Ishikawa (cell line): ENCODE measurements around the gene CHTF18.

Experiments
- CEBPB ChIP-seq: IDR thresholded peaks from 2 replicates; pipeline ENCODE4 v1.6.1; 2012
- CREB1 ChIP-seq: IDR thresholded peaks from 2 replicates; pipeline ENCODE4 v1.6.1; 2012; ENCODE audit warnings: low read depth
- EGR1 ChIP-seq: IDR thresholded peaks from 2 replicates; pipeline ENCODE4 v1.6.1; 2012
- EP300 ChIP-seq: IDR thresholded peaks from 2 replicates; pipeline ENCODE4 v1.6.1; 2012; ENCODE audit warnings: borderline replicate concordance
- FOXM1 ChIP-seq: IDR thresholded peaks from 2 replicates; pipeline ENCODE4 v1.6.1; 2012; ENCODE audit warnings: low read depth, borderline replicate concordance
- MAX ChIP-seq: IDR thresholded peaks from 2 replicates; pipeline ENCODE4 v1.6.1; 2012
- NFIC ChIP-seq: IDR thresholded peaks from 2 replicates; pipeline ENCODE4 v1.6.1; 2012
- RAD21 ChIP-seq: IDR thresholded peaks from 2 replicates; pipeline ENCODE4 v1.6.1; 2012; ENCODE audit warnings: low read depth
- REST ChIP-seq: IDR thresholded peaks from 2 replicates; pipeline ENCODE4 v1.6.1; 2012; ENCODE audit warnings: low read depth, mild to moderate bottlenecking
- TAF1 ChIP-seq: IDR thresholded peaks from 2 replicates; pipeline ENCODE4 v1.6.1; 2012; ENCODE audit warnings: low read depth, mild to moderate bottlenecking
- TCF12 ChIP-seq: IDR thresholded peaks from 2 replicates; pipeline ENCODE4 v1.6.1; 2012; ENCODE audit warnings: low read depth
- TEAD4 ChIP-seq: IDR thresholded peaks from 2 replicates; pipeline ENCODE4 v1.6.1; 2012
- YY1 ChIP-seq: IDR thresholded peaks from 2 replicates; pipeline ENCODE4 v1.6.1; 2012; ENCODE audit warnings: low read depth
- ZBTB7A ChIP-seq: IDR thresholded peaks from 2 replicates; pipeline ENCODE4 v1.6.1; 2012; ENCODE audit warnings: low read depth
- TF ChIP-seq, protein P1 (sequence below): IDR thresholded peaks from 2 replicates; pipeline ENCODE4 v1.6.1; 2012

The CHTF18 gene

DNA sequence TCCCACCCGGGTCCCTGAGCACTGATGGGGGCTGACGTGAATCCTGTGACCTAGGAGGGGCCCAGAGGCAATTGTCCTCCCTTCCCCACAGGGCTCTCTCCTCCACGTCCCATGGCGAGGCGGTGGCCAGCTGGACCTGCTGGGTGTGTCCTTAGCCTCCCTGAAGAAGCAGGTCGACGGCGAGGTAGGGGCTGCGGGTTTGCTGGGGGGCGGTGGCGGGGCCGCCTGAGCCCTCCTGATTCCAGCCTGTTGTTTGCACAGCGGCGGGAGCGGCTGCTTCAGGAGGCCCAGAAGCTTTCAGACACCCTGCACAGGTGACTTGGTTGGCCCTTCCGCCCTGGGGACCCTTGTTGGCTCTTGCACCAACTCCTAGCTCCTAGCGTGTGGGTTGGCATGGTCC lies 1.7 kb downstream of the CHTF18 start:
- TF ChIP-seq FOXM1 (no peak), EP300 (no peak), MAX (no peak), EGR1 (no peak), CEBPB (no peak), REST (no peak), TAF1 (no peak), CREB1 (no peak), TCF12 (no peak), ZBTB7A (no peak), RAD21 (no peak), NFIC (no peak), TEAD4 (no peak), YY1 (no peak)
- TF ChIP-seq, protein P1, sequence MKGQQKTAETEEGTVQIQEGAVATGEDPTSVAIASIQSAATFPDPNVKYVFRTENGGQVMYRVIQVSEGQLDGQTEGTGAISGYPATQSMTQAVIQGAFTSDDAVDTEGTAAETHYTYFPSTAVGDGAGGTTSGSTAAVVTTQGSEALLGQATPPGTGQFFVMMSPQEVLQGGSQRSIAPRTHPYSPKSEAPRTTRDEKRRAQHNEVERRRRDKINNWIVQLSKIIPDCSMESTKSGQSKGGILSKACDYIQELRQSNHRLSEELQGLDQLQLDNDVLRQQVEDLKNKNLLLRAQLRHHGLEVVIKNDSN = no peak

DNA sequence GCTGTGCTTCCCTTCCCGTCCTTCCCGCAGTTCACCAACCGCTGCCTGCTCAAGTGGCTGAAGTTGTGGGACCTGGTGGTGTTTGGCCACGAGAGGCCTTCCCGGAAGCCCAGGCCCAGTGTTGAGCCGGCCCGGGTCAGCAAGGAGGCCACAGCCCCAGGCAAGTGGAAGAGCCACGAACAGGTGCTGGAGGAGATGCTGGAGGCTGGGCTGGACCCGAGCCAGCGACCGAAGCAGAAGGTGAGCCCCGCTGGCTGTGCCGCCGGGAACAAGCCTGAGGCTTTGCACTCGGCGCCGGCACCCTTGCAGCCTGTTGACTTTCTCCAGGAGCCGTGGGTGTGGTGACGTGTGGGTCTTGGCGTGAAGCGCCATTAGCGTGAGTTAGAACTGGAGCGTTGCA lies 2.7 kb downstream of the CHTF18 start:
- TF ChIP-seq MAX = no peak
- TF ChIP-seq TAF1 = no peak
- TF ChIP-seq TCF12 = no peak
- no peak for TF ChIP-seq ZBTB7A
- no peak for TF ChIP-seq EP300
- no peak for TF ChIP-seq RAD21
- TF ChIP-seq, protein P1 = no peak
- no peak for TF ChIP-seq TEAD4
- TF ChIP-seq NFIC = no peak
- no peak for TF ChIP-seq EGR1
- TF ChIP-seq FOXM1 = no peak
- no peak for TF ChIP-seq CEBPB
- TF ChIP-seq YY1 = no peak
- TF ChIP-seq CREB1 = no peak
- TF ChIP-seq REST = no peak

- no peak for TF ChIP-seq CEBPB
- TF ChIP-seq NFIC = no peak
- no peak for TF ChIP-seq ZBTB7A
- TF ChIP-seq EGR1 = no peak
- TF ChIP-seq MAX = no peak
- no peak for TF ChIP-seq REST
- TF ChIP-seq, protein P1 = no peak
- TF ChIP-seq FOXM1 = no peak
- no peak for TF ChIP-seq CREB1
- TF ChIP-seq TAF1 = no peak
- no peak for TF ChIP-seq RAD21
- no peak for TF ChIP-seq YY1
These were observed 4.0 kb downstream of the CHTF18 start for GRCh38 chr16:792221-792995.
